SKM-1 treated with dmso at 0.1 percent for 144 hours (cell line): ENCODE data around the gene ACVRL1.

Source experiments
- DNase-seq: peaks from one replicate; lab custom pipeline; 2025; ENCODE audit not compliant: unreplicated experiment; lab: John Stamatoyannopoulos, UW

Gene ACVRL1

GRCh38 chr12:51898506-51898905, 8.8 kb upstream of the ACVRL1 start:
- DNase-seq = no peak

GRCh38 chr12:51898937-51899336, 8.4 kb upstream of the ACVRL1 start:
- DNase-seq = no peak

GRCh38 chr12:51900323-51900889, 6.9 kb upstream of the ACVRL1 start:
- no peak for DNase-seq

- DNase-seq = no peak
These were observed 6.0 kb upstream of the ACVRL1 start for GRCh38 chr12:51901121-51901817.

- no peak for DNase-seq
These were observed 5.4 kb upstream of the ACVRL1 start for GRCh38 chr12:51901881-51902280.

GRCh38 chr12:51904951-51905470, 2.3 kb upstream of the ACVRL1 start:
- no peak for DNase-seq

GRCh38 chr12:51905471-51906429, 1.6 kb upstream of the ACVRL1 start:
- no peak for DNase-seq

- DNase-seq = no peak
These were observed 748 bp upstream of the ACVRL1 start for GRCh38 chr12:51906430-51907082.

- DNase-seq = no peak
These were observed 637 bp downstream of the ACVRL1 start for GRCh38 chr12:51907856-51908425.

- no peak for DNase-seq
These were observed 1.7 kb downstream of the ACVRL1 start for GRCh38 chr12:51908876-51909592.

GRCh38 chr12:51910168-51910567, 2.9 kb downstream of the ACVRL1 start:
- no peak for DNase-seq

- no peak for DNase-seq
These were observed 3.4 kb downstream of the ACVRL1 start for GRCh38 chr12:51910691-51911090.

GRCh38 chr12:51911307-51911706, 4.0 kb downstream of the ACVRL1 start:
- no peak for DNase-seq

GRCh38 chr12:51911788-51912711, 4.7 kb downstream of the ACVRL1 start:
- peak; percentile 27 for DNase-seq

GRCh38 chr12:51913071-51914033, 6.0 kb downstream of the ACVRL1 start:
- DNase-seq = no peak

GRCh38 chr12:51914034-51914923, 7.0 kb downstream of the ACVRL1 start:
- no peak for DNase-seq
